Hematopoietic multipotent progenitor cell treated with erythropoietin and hydrocortisone succinate and interleukin-3 and kit ligand, for 8 days (in vitro differentiated cells): ENCODE data around the gene DNA2.
A peak's percentile ranks its signal among the peaks of the same experiment; 100 is the strongest.

Experiments
- DNase-seq: peaks from one replicate; pipeline ENCODE4 v3.0.0-alpha.2; 2015

DNA2 gene

DNA sequence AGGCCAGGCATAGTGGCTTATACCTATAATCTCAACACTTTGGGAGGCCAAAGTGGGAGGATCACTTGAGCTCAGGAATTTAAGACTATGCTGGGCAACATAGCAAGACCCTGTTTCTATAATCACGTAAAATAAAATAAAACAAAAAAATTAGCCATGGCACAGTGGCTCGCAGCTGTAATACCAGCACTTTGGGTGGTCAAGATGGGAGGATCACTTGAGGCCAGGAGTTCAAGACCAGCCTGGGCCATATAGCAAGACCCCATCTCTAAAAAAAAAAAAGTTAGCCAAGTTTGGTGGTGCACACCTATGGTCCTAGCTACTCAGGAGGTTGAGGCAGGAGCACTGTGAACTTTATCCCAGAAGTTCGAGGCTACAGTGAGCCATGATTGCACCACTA lies 30.9 kb downstream of the DNA2 start:
- no peak for DNase-seq

DNA sequence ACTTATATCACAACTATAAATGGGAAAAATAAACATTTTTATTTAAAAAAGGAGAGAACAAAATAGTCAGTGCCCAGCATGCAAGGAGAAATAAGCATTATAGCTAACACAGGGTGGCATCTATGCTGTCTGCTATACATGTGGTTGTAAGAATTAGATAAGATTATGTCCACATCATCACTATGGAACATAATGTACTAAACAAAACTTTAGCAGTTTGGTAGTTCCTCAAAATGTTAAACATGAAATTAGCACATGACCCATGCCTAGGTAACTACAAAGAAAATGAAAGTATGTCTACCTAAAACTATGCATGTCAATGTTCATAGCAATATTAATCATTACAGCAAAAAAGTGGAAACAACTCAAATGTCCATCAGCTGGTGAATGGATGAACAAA lies 36.0 kb downstream of the DNA2 start:
- peak; percentile 57 for DNase-seq

DNA sequence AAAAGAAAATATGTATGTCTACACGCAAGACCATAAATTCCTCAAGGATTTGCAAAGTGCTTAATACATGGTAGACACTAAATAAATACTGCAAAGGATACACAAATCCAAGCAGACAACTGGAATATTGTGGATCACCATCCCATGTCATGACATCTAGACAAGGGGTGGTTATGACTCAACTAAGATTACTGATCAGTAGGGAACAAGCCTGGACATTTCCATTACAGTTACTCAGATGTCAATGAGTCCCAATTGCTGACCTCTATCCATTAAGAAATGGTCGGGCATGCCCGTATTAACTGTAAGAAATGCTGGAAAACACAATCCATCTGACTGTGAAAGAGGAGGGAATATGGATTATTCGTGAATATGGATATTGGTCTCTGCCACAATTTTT lies 37.1 kb downstream of the DNA2 start:
- no peak for DNase-seq

DNA sequence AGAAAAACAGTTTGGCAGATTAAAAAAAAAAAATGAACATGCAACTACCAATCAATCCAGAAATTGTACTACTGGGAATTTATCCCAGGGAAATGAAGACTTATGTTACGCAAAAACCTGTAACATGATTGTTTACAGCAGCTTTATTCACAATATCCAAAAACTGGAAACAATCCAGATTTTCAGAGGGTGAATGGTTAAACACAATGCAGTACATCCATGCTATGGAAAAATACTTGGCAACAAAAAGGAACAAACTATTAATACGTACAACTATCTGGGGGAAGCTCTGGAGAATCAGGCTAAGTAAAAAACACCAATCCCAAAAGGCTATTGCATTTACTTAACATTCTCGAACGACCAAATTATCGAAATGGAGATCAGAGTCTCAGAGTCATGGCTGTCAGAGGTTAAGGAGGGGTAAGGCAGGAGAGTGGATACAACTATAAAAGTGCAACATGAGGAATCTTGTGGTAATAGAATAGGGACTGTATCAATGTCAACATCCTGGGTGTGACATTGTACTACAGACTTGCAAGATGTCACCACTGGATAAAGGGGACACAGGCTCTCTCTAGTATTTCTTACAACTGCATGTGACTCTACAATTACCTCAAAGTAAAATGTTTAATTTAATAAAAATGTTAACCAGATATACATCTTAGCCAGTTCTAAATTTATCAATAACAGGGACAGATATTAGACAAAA lies 43.2 kb downstream of the DNA2 start:
- DNase-seq = peak; percentile 52

DNA sequence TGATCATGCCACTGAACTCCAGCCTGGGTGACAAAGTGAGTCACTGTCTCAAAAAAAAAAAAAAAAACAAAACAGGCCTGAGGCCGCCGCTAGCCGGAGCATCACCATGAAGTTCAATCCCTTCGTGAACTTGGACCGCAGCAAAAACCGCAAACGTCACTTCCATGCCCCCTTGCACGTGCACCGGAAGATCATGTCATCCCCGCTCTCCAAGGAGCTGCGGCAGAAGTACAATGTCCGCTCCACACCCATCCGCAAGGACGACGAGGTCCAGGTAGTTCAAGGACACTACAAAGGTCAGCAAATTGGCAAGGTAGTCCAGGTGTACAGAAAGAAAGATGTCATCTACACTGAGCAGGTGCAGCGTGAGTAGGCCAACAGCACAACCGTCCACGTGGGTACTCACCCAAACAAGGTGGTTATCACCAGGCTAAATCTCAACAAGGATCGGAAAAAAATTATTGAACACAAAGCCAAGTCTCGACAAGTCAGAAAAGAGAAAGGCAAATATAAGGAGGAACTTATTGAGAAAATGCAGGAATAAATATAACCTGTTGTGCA lies 47.2 kb downstream of the DNA2 start:
- DNase-seq = no peak

DNA sequence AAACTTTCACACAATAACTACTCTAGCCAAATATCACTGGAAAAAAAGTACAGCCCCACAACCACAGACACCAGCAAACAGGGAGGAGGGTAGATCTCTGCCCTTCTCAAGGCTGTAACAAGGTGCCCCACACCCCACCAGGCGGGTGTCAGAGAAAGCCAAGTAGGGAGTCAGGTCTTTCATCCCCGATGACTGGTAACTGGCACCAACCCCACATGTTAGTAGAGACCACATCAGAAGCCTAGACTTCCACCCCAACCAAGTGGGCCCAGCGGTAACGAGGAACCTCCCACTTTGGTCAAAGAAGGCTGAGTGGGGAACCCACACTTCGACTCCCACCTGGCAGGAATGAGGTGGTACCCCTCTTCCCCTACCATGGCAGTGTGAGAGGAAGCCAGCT lies 48.3 kb downstream of the DNA2 start:
- DNase-seq = no peak

DNA sequence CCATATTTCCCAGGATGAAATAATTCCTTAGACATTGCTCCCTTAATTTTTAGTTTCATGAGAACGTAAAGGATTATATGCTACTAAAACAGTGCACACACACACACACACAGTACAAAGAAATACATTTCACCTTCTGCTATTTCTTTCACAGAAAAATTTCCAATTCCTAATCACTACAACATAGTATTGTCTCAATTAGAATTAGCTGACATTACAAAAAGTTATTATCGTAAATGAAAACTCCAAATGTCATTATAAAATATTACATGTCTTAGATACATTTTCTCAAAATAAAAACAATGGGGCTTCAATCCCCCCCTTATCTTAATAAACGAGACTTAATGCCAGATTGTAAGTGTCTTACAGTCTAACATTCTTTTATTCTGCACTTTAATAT lies 52.4 kb downstream of the DNA2 start:
- DNase-seq = no peak

DNA sequence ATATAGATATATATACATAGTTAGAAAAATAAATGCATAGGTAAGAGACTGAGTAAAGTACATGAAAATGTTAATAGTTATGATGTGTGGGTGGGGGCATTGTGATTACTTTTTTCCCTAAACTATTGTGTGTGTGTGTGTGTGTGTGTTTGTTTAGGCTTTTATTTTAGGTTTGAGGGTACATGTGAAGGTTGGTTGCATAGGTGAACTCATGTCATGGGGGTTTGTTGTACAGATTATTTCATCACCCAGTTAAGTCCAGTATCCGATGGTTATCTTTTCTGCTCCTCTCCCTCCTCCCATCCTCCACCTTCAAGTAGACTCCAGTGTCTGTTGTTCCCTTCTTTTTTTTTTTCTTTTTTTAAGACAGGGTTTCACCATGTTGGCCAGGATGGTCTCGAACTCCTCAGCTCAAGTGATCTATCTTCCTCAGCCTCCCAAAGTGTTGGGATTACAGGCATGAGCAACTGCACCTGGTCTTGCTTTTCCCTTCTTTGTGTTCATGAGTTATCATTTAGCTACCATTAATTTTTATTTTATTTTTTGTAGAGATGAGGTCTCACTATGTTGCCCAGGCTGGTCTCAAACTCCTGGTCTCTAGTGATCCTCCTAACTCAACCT lies 62.8 kb downstream of the DNA2 start:
- DNase-seq = no peak

DNA sequence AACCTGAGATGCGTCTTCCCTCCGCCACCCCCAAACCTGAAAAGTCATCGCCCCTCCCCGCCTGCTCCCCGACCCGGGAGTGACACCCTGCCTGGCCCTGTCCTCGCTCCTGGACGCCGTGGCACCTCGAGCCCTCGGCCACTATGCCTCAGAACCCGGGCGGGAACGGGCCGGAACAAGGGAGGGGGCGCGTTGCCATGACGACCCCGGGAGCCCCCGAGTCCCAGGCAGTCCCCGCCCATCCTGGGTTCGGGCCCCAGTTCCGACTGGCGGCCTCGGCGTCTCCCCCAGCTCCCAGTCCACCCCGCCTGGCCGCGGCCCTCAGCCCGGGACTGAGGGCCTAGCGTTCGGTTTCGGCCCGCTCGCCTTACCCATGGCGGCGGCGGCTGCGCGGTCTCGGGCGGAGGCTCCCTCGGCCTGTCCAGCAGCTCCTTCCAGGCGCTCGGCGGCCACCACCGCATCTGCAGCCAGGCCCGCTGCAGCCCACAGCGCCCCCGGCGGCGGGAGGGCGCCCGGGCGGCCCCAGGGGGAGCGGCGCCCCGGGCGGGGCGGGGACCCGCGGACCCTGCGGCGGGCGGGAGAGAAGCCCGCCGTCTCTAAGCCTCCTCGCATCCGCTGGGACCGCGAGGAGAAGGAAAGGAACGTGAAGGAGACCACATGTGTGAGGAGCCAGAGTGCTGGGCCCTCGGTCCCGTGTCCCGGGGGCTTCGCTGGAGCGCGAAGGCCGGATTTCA lies 64.8 kb downstream of the DNA2 start, which contains the start of gene RUFY2:
TSS of gene RUFY2 (minus strand) at position 463 of the 734 bp plus-strand sequence. CDS start at position 375, 88 bp downstream.
- peak; percentile 65 for DNase-seq

DNA sequence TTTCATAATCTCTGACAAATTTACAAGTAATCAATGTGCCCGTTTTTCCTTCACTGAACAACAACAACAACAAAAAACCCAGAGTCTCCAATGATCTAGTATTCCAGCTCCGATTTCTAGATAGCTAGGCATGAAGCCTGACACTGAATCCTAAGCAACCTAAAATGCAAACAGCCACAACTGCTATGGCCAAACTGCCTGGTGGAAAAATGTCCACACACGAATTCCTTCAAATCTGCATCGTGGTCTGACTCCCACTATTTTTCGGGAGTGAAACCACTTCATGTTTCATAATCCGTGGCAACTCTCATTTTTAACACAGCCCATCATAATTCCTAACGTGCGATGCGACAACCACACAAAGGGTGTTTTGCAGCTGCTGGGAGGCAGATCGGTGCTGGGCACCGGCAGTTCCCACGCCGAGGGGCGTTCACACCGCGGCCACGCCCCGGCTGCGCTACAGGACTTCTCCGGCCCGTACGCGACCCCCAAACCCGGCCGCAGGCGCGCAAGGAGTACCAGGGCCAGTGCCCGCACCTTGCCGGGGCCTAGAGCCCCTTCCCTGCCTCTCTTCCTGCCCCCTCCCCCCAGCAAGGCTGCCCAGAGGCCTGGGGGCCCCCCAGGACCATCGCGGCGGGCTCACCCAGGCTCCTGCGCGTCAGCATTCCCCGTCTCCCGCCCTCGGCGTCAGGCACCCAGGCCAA lies 65.5 kb downstream of the DNA2 start:
- DNase-seq = peak; percentile 61

DNA sequence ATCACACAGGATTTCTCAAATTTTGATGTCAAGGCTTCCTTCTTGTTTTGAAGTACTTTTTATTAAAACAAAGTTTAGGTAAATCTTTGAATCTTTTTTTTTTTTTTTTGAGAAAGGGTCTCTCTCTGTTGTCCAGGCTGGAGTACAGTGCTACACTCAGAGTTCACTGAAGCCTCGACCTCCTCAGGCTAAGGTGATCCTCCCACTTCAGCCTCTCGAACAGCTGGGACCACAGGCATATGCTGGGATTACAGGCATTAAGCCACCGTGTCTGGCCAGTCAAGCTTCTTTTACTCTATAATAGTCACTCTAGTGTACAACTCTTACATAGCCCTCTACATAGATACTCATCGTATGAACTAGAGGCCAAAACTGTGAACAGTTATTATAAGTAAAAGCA lies 68.1 kb downstream of the DNA2 start:
- no peak for DNase-seq

DNA sequence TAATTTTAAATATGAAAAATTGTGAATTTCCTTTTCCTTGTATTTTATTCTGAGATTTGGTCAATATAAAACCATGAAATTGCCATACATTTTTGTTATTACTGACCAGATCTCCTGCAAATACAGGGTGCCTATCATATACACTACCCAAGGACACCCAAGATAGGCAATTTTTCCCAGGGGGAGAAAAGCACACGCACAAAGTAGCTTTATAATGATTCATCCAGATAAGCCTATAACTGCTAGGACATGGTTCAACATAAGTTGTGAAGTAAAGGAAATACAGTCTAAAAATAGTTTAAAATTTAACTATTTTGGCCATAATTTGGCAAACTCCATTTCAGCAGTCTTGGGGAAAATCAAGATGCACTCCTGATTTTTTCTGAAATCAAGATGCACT lies 69.5 kb downstream of the DNA2 start:
- DNase-seq = no peak

DNA sequence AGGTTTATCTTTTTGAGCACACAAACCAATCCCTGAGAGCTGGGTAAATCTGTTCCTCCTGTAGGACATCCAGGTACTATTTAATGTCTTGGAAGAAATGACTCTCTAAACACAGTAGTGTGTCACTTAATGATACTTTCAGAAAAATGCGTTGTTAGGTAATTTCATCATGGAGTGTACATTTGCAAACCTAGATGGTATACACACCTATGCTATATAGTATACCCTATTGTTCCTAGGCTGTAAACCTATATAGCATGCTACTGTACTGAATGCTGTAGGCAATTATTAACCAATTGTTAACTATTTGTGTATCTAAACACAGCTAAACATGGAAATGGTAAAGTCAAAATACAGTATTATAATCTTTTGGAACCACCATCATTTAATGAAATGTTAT lies 74.8 kb downstream of the DNA2 start:
- no peak for DNase-seq

DNA sequence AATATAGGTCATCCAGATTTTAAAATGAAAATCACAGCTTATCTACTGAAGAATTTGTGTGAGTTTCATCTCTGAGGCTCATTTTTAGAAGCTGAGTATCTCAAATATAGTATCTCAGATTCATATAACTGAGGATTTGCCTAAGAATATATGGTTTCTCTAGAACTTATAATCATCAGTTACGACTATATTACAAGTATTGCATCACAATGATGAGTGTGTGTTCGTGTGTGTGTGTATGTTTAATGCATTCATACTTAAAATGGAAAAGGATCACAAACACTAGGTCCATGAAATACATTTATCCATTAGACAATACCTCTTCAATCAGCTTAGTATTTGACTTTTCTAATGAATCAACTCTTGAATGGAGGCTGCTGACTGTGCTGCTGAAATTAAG lies 86.0 kb downstream of the DNA2 start:
- no peak for DNase-seq

DNA sequence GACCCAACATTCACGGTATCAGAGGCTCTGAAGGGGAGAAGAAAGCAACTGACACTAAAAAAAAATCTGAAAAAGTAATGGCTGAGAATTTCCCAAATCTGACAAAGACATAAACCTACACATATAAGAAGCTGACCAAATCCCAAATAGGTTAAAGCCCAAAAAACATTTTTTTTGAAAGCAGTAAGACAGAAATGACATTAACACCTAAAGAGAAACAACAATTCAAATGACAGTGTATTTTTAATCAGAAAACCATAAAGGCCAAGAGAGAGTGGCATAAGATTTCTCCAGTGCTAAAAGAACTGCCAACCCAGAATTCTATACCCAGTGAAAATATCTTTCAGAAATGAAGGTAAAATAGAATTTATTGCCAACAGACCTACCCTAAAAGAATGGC lies 100.2 kb downstream of the DNA2 start:
- DNase-seq = no peak

DNA sequence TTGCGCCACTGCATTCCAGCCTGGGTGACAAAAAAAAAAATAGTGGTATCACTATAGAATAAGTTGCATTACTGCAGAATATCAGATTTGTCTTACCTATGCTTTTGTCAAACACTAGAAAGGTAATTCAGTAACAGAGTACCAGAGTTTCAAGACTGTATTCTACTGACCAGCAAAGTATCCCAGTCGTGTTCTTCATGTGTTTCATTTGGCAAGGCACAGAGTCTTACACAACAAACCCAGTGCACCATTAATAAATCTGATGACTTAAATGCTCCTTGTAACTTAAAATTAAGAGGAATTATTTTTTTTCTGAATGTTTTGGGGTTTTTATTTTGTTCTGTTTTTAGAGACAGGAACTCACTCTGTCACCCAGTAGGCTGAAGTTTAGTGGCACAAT lies 104.7 kb downstream of the DNA2 start:
- no peak for DNase-seq

DNA sequence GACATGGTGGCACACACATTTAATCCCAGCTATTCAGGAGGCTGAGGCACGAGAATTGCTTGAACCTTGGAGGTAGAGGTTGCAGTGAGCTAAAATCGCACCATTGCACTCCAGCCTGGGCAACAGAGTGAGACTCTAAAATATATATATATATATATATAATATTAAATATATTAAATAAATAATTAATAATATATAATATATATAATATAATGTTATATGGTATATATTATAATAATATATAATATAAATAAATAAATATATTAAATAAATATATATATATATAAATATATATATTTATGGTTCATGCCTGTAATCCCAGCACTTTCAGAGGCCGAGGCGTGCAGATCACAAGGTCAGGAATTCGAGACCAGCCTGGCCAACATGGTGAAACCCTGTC lies 105.2 kb downstream of the DNA2 start:
- no peak for DNase-seq

DNA sequence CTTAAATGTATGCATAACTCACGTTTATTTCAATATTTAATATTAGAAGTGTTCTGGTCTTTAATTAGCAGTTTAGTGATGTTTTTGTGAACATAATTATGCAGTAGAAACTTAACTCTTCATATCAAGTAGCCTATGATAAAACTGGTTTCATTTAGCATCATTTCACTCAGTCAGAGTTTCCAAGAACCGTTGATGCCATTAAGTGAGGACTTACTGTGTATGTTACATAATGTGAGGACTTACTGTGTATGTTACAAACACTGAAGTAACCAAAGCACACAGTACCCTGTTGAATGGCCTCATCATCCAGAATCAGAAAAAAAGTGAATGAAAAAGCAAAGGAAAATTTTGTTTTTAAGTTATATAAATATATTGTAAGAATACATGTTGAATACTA lies 106.2 kb downstream of the DNA2 start:
- no peak for DNase-seq

DNA sequence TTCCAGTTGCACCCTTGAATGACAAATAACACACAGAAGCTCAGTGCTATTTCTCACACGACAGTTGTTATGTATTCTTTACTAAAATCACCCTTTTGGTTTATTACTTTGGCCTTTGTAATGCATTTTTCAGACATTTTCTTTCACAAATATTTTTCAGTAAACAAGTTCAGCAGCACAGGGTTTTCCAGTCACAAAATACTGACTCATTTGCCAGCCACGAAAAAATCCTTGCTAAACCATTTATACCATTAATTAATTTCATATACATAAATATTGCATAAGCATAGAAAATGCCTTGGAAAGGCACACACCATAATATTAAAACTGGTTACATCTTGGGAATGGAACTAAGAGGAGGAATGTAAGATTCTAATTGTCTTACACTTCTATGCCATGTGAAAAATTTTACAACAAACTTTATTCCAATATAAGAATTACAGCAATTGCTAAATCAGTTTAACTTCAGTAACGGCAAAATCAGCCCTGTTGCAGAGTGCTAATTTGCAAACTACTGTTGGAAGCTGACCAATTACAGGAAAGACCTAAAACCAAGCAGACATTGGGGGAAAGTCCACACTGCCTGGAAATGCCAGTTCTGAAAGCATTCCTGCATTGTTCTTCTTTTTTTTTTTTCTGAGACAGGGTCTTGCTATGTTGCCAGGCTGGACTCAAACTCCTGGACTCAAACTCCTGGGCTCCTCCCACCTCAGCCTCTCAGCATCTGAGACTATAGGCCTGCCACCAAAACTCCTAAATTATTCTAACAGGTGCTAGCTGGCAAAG lies 107.5 kb downstream of the DNA2 start:
- no peak for DNase-seq
